Epithelial cell of proximal tubule (primary cell): Measurements from ENCODE around the gene CSTPP1. TPM values are rescaled to one million over a fixed set of nuclear protein-coding genes. Genes with fewer than 3 reads are reported as not detected.

Experiments
- DNase-seq: peaks from one replicate; pipeline ENCODE4 v3.0.0-alpha.2; 2011; ENCODE audit warnings: low read depth
- H3K4me3 ChIP-seq: 2 replicates; pipeline ENCODE4 v1.5.1; 2011; ENCODE audit warnings: low read depth, mild to moderate bottlenecking, low read length
- total RNA-seq: library from RNA; depleted of rRNA; stranded (reverse); fragments of >200 nt; gene quantifications from 2 replicates; pipeline ENCODE4 v1.2.3, GENCODE V29; 2015
- TF ChIP-seq, protein P1 (sequence below): conservative IDR thresholded peaks from 2 replicates; pipeline ENCODE4 v1.5.1; 2012; ENCODE audit warnings: low read depth, mild to moderate bottlenecking, low read length

The CSTPP1 gene
- total RNA-seq, 1 donor from 2014 or later = 39.8 TPM

DNA sequence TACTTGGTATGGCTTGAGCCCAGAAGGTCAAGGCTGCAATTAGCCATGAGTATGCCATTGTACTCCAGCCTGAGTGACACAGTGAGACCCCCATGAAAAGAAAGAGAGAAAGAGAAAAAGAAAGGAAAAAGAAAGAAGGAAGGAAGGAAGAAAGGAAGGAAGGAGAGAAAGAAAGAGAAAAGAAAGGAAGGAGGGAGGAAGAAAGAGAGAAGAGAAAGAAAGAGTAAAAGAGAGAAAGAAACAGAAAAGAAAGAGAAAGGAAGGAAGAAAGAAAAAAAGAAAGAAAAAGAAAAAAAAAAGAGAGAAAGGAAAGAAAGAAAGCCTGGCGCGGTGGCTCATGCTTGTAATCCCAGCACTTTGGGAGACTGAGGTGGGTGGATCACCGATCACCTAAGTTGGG lies 77.5 kb downstream of the CSTPP1 start:
- no peak overlapping the region for H3K4me3 ChIP-seq
- TF ChIP-seq, protein P1, sequence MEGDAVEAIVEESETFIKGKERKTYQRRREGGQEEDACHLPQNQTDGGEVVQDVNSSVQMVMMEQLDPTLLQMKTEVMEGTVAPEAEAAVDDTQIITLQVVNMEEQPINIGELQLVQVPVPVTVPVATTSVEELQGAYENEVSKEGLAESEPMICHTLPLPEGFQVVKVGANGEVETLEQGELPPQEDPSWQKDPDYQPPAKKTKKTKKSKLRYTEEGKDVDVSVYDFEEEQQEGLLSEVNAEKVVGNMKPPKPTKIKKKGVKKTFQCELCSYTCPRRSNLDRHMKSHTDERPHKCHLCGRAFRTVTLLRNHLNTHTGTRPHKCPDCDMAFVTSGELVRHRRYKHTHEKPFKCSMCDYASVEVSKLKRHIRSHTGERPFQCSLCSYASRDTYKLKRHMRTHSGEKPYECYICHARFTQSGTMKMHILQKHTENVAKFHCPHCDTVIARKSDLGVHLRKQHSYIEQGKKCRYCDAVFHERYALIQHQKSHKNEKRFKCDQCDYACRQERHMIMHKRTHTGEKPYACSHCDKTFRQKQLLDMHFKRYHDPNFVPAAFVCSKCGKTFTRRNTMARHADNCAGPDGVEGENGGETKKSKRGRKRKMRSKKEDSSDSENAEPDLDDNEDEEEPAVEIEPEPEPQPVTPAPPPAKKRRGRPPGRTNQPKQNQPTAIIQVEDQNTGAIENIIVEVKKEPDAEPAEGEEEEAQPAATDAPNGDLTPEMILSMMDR = no peak
- no peak for DNase-seq

DNA sequence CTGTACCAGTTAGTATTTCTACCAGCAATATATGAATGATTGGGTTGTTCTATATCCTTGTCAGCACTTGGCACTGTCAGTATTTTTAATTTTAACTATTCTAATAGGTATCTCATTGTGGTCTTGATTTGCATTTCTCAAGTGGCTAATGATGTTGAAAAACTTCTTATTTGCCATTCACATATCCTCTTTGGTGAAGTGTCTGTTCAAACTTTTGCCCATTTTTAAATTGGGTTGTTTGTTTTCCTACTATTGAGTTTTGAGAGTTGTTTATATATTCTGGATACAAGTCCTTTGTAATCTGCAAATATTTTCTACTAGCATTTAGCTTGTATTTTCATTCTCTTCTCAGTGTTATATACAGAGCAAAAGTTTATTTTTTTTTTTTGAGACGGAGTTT lies 82.1 kb downstream of the CSTPP1 start:
- TF ChIP-seq, protein P1 = no peak
- H3K4me3 ChIP-seq = no peak overlapping the region
- DNase-seq = no peak

DNA sequence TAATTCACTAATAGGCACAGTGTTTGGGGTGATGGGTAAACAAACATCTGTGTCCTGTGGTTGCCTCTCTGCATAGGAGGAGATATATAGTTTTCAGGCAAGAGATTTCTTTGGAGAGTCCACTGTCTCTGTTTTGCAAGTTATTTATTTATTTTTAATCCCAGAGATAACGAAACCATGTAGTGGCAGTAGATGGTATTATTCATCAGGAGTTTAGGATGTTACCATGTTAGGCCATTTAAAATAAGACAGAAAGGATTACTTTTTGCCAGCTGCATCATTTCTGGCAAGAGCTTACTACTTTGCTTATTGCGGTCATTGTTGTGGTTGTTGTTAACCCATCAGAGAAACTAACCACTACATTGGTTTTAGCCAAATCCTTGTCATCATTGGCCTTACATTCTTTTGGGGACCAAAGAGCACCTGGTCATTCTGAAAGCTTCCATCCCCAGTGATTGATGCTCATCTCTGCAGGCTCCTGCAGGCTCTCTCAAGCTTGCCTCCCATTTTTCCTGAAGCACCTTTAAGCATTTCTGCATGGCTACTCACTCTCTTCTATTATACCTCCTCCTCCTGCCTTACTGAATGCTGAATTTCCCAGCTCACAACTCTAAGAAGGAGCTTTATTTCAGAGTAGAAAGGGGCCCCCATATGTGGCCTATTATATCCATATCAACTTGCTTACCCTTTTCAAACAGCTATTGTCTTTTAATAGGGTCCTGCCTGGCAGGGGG lies 84.4 kb downstream of the CSTPP1 start:
- TF ChIP-seq, protein P1 = no peak
- DNase-seq = no peak
- H3K4me3 ChIP-seq = no peak overlapping the region

DNA sequence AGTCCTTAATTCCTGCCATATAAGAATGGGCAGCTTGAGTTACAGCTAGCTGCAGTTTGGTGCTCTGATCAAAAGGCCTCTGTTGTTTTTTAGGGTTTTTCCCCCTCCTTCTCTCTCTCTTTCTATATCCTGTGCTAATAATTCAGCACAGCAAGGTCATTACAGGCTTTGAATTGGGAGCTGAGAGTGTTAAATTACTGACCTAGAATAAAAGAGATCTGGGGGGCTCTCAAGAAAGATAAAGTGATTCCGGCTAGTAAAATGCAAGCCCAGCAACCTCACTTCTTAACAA lies 84.9 kb downstream of the CSTPP1 start:
- DNase-seq = no peak
- TF ChIP-seq, protein P1 = no peak
- no peak overlapping the region for H3K4me3 ChIP-seq

DNA sequence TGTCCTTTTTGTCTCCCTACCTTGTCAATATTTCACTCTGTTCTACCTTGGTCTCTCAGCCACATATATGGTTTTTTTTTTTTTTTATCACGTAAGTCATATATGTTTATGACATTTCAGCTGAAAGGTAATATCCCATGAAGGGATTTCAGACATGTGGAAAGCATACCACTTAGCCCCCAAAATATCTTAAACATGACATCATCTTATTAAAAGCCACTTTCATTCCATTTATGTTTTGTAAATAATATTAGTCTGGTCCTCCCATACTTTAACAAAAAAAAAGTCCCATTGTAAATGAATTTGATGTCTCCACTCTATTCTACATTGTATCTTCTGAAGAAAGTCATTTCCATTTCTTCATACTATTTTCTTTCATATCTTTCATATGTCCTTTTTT lies 85.4 kb downstream of the CSTPP1 start:
- no peak for DNase-seq
- H3K4me3 ChIP-seq = no peak overlapping the region
- TF ChIP-seq, protein P1 = no peak

DNA sequence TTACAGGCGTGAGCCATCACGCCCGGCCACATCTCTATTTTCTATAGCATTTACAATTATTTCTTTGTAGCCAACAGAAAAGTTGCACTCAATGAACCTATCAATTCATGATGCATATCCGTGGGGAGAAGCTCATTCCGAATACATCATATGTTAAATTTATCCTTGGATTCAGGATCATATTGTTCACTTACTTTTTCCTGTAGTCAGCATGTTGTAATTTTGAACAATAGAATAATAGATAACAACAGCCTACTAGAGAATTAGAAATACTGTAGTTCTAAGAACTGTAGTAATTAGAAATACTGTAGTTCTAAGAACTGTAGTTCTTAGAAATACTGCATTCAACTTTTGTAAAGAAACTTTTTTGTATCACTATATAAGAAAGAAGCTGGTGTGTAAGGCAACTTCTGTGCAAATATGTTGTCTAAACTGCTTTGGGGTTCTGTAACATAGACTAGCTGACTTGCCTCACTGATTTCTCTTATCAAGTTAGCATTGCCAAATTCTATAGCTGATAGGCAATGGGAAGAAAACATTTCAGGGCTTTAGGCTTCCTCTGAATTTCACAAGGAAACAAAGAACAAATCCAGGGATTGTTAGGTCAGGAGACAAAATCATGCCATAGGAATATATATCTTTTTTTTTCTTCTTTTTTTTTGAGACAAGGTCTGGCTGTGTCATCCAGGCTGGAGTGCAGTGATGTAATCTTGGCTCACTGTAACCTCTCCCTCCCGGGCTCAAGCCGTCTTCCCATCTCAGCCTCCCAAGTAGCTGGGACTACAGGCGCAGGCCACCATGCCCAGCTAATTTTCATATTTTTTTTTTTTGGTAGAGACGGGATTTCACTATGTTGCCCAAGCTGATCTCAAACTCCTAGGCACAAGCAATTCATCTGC lies 91.9 kb downstream of the CSTPP1 start:
- no peak for DNase-seq
- no peak overlapping the region for H3K4me3 ChIP-seq
- TF ChIP-seq, protein P1 = no peak
